ENCODE data around the gene CEBPZOS. TPM values are rescaled to one million over a fixed set of nuclear protein-coding genes. Genes with fewer than 3 reads are reported as not detected.

Gene CEBPZOS
- total and polyA plus RNA-seq, 4 donors = 24.9 to 138 (median 33.1) TPM

DNA sequence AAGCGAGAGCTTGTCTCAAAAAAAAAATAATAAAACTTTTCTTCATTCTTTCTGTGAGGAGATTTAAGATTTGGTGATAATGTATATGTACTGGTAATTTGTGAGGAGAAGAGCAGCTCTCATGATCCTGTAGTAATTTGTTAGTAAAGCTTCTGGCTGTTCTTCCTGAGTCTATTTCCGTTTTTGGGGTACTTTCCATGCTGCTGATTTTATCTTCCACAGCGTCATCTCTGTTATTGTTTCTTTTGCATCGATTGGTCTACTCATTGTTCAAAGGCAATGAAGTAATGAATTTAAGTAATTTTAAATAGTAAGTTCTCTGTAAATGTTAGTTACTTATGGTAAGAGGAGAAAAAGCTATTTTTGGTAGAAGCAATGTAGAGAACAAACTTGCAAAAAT lies 47.1 kb downstream of the CEBPZOS start:
- intact Hi-C loops (cut with DNase I) = no loop called here

GRCh38 chr2:37244017-37244416 lies 47.7 kb downstream of the CEBPZOS start:
- Histone ChIP-seq H3K36me3 (ENCODE audit: control insufficient read depth in 1 of 2, insufficient read depth in 2 of 2, low read length in 1 of 2) (peaks cover 0 to 2% of the 10 kb centered on the region in 2 donors), H3K27me3 (ENCODE audit: control insufficient read depth in 1 of 2, insufficient read depth in 2 of 2, low read length in 1 of 2) (no peaks in the 10 kb centered on the region), H3K4me1 (ENCODE audit: control insufficient read depth in 1 of 2, insufficient read depth in 2 of 2, low read length in 2 of 2) (no peaks in the 10 kb centered on the region), H3K27ac (ENCODE audit: low read depth in 1 of 2, low read length in 2 of 2) (peak overlapping the region in 1 of 2 donors; percentile 14), H3K9me3 (ENCODE audit: control insufficient read depth, low read length) (no peaks in the 10 kb centered on the region), H3K4me3 (ENCODE audit: low read length in 2 of 2) (no peak overlapping the region)
- 38 to 41% methylated on average over 4 of the region's 4 CpGs for WGBS, 2 donors
- ATAC-seq (ENCODE audit: low FRiP score) (no peak), DNase-seq (no peak)
- intact Hi-C loops (cut with DNase I) = no loop called here

More for the DNA sequence above, 47.1 kb downstream of the CEBPZOS start:
- Histone ChIP-seq H3K36me3 (ENCODE audit: control insufficient read depth in 1 of 2, insufficient read depth in 2 of 2, low read length in 1 of 2) (peaks cover 0 to 2% of the 10 kb centered on the region in 2 donors), H3K27ac (ENCODE audit: low read depth in 1 of 2, low read length in 2 of 2) (no peak overlapping the region), H3K4me1 (ENCODE audit: control insufficient read depth in 1 of 2, insufficient read depth in 2 of 2, low read length in 2 of 2) (no peaks in the 10 kb centered on the region), H3K9me3 (ENCODE audit: control insufficient read depth, low read length) (no peaks in the 10 kb centered on the region), H3K4me3 (ENCODE audit: low read length in 2 of 2) (no peak overlapping the region), H3K27me3 (ENCODE audit: control insufficient read depth in 1 of 2, insufficient read depth in 2 of 2, low read length in 1 of 2) (no peaks in the 10 kb centered on the region)
- DNase-seq (no peak), ATAC-seq (ENCODE audit: low FRiP score) (no peak)
- 89 to 92% methylated on average over 4 of the region's 4 CpGs for WGBS, 2 donors

GRCh38 chr2:37244755-37245154 lies 48.5 kb downstream of the CEBPZOS start:
- no peak overlapping the region for H3K27ac ChIP-seq (ENCODE audit: low read depth in 1 of 2, low read length in 2 of 2)
- peaks cover 0 to 2% of the 10 kb centered on the region in 2 donors for H3K36me3 ChIP-seq (ENCODE audit: control insufficient read depth in 1 of 2, insufficient read depth in 2 of 2, low read length in 1 of 2)
- H3K27me3 ChIP-seq (ENCODE audit: control insufficient read depth in 1 of 2, insufficient read depth in 2 of 2, low read length in 1 of 2) = no peaks in the 10 kb centered on the region
- H3K9me3 ChIP-seq (ENCODE audit: control insufficient read depth, low read length) = no peaks in the 10 kb centered on the region
- 95% methylated on average over 3 of the region's 3 CpGs for WGBS, 2 donors
- ATAC-seq (ENCODE audit: low FRiP score) (no peak), DNase-seq (no peak)
- H3K4me1 ChIP-seq (ENCODE audit: control insufficient read depth in 1 of 2, insufficient read depth in 2 of 2, low read length in 2 of 2) = no peaks in the 10 kb centered on the region
- H3K4me3 ChIP-seq (ENCODE audit: low read length in 2 of 2) = no peak overlapping the region
- intact Hi-C loops (cut with DNase I) = no loop called here

DNA sequence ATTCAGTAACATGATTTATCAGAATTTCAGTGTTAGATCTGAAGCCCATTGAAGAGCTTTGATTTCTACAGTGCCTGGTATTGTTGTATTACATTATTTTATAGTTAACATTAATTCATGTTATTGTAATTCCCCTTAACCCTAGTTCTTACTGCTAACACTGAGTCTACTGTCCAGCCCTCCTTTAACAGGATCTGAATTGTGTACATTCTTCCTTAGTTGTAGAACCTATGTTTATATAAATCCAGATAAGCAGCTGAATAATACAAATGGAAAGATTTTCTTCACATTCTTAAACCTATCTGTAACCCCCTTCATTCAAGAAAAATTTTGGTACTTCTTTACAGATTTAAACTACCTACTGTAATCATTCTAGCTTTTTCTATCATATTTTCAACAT lies 49.9 kb downstream of the CEBPZOS start:
- no peaks in the 10 kb centered on the region for H3K4me1 ChIP-seq (ENCODE audit: control insufficient read depth in 1 of 2, insufficient read depth in 2 of 2, low read length in 2 of 2)
- no peak overlapping the region for H3K27ac ChIP-seq (ENCODE audit: low read depth in 1 of 2, low read length in 2 of 2)
- H3K4me3 ChIP-seq (ENCODE audit: low read length in 2 of 2) = no peak overlapping the region
- ATAC-seq (ENCODE audit: low FRiP score) (no peak), DNase-seq (no peak)
- peaks cover 0 to 2% of the 10 kb centered on the region in 2 donors for H3K36me3 ChIP-seq (ENCODE audit: control insufficient read depth in 1 of 2, insufficient read depth in 2 of 2, low read length in 1 of 2)
- H3K9me3 ChIP-seq (ENCODE audit: control insufficient read depth, low read length) = no peaks in the 10 kb centered on the region
- intact Hi-C loops (cut with DNase I) = no loop called here
- H3K27me3 ChIP-seq (ENCODE audit: control insufficient read depth in 1 of 2, insufficient read depth in 2 of 2, low read length in 1 of 2) = no peaks in the 10 kb centered on the region

- H3K36me3 ChIP-seq (ENCODE audit: control insufficient read depth in 1 of 2, insufficient read depth in 2 of 2, low read length in 1 of 2) = peaks cover 3 to 6% of the 10 kb centered on the region in 2 donors
- H3K9me3 ChIP-seq (ENCODE audit: control insufficient read depth, low read length) = no peaks in the 10 kb centered on the region
- H3K4me1 ChIP-seq (ENCODE audit: control insufficient read depth in 1 of 2, insufficient read depth in 2 of 2, low read length in 2 of 2) = peaks cover 0 to 2% of the 10 kb centered on the region in 2 donors
- intact Hi-C loops (cut with DNase I) = no loop called here
- H3K27me3 ChIP-seq (ENCODE audit: control insufficient read depth in 1 of 2, insufficient read depth in 2 of 2, low read length in 1 of 2) = no peaks in the 10 kb centered on the region
- ATAC-seq (ENCODE audit: low FRiP score) (no peak), DNase-seq (no peak)
- no peak overlapping the region for H3K27ac ChIP-seq (ENCODE audit: low read depth in 1 of 2, low read length in 2 of 2)
- WGBS, 2 donors = 67 to 74% methylated on average over 5 of the region's 5 CpGs
- H3K4me3 ChIP-seq (ENCODE audit: low read length in 2 of 2) = no peak overlapping the region
Measured at GRCh38 chr2:37250869-37251740, 54.8 kb downstream of the CEBPZOS start.

Other genes with a start within 250 kb of the CEBPZOS start
- gene STRN, start 230.0 kb upstream of the CEBPZOS start, total RNA-seq = 10 to 100 TPM; 31.8 to 33.8 TPM
- 1 to 10 TPM; 5.1 to 6.1 TPM for gene STRN, start 230.0 kb upstream of the CEBPZOS start, polyA plus RNA-seq
- 10 to 100 TPM; 19.9 to 28.2 TPM for gene HEATR5B, start 112.1 kb upstream of the CEBPZOS start, total RNA-seq
- 10 to 100 TPM in 1 of 2 donors, 1 to 10 TPM in 1; 5.0 to 10.1 TPM for gene HEATR5B, start 112.1 kb upstream of the CEBPZOS start, polyA plus RNA-seq
- gene GPATCH11, start 112.0 kb upstream of the CEBPZOS start, total RNA-seq = 1 to 10 TPM; 6.6 to 6.9 TPM
- 1 to 10 TPM; 4.2 to 8.9 TPM for gene GPATCH11, start 112.0 kb upstream of the CEBPZOS start, polyA plus RNA-seq
- gene EIF2AK2, start 39.5 kb upstream of the CEBPZOS start, total RNA-seq = 10 to 100 TPM; 47.1 to 49.5 TPM
- 1 to 10 TPM; 8.4 to 9.7 TPM for gene EIF2AK2, start 39.5 kb upstream of the CEBPZOS start, polyA plus RNA-seq
- not detected for gene SULT6B1, start 7.8 kb upstream of the CEBPZOS start, total RNA-seq
- gene SULT6B1, start 7.8 kb upstream of the CEBPZOS start, polyA plus RNA-seq = not detected
- 10 to 100 TPM; 37.0 to 38.1 TPM for gene CEBPZ, start 35.1 kb downstream of the CEBPZOS start, total RNA-seq
- 10 to 100 TPM; 19.5 to 35.0 TPM for gene CEBPZ, start 35.1 kb downstream of the CEBPZOS start, polyA plus RNA-seq
- 10 to 100 TPM; 17.0 to 23.9 TPM for gene NDUFAF7, start 35.2 kb downstream of the CEBPZOS start, total RNA-seq
- 10 to 100 TPM in 1 of 2 donors, 1 to 10 TPM in 1; 7.5 to 18.7 TPM for gene NDUFAF7, start 35.2 kb downstream of the CEBPZOS start, polyA plus RNA-seq
- gene PRKD3, start 128.3 kb downstream of the CEBPZOS start, total RNA-seq = 10 to 100 TPM; 43.2 to 54.8 TPM
- 10 to 100 TPM; 14.1 to 14.8 TPM for gene PRKD3, start 128.3 kb downstream of the CEBPZOS start, polyA plus RNA-seq
- gene QPCT, start 148.1 kb downstream of the CEBPZOS start, total RNA-seq = 1 to 10 TPM; 3.8 to 4.0 TPM
- gene QPCT, start 148.1 kb downstream of the CEBPZOS start, polyA plus RNA-seq = 1 to 10 TPM; 1.9 to 5.5 TPM

All from aorta (tissue), 5 donors.